Activated naive CD8-positive, alpha-beta T cell treated with anti-CD3 and anti-CD28 coated beads, Interleukin-2, amount 10 ng/mL, durations not matched to agents 7 days and 5 days (primary cell): ENCODE results near the gene CDK15. TPM values are rescaled to one million over a fixed set of nuclear protein-coding genes. Genes with fewer than 3 reads are reported as not detected.
"Not testable (repeated sequence)": the region's sequence is repeated elsewhere in the genome, so short reads cannot be mapped to it uniquely, and the experiment has no call there.

Source experiments
- ATAC-seq: fragments of 150-1000 bp; cut with Tn5 transposase; one replicate; pipeline ENCODE4 v1.10.0; 2021; ENCODE audit warnings: low read depth, moderate library complexity
- POLR2A ChIA-PET: fragments of 350-600 bp; sonication (Branson Sonifier 250); formaldehyde crosslinking; loops from one replicate; lab custom pipeline; 2021; ENCODE audit warnings: antibody characterized with exemption; lab: Charles Lee
- DNase-seq: peaks from one replicate; pipeline ENCODE4 v3.0.0; 2021
- H3K27ac Mint-ChIP-seq: one replicate; pipeline ENCODE4 v1.8.0; 2022; ENCODE audit warnings: mild to moderate bottlenecking, mixed read lengths
- H3K27me3 Mint-ChIP-seq: one replicate; pipeline ENCODE4 v1.8.0; 2022; ENCODE audit warnings: mild to moderate bottlenecking, moderate library complexity, mixed read lengths
- H3K36me3 Mint-ChIP-seq: one replicate; pipeline ENCODE4 v1.8.0; 2021; ENCODE audit warnings: mild to moderate bottlenecking, mixed read lengths
- H3K4me1 Mint-ChIP-seq: one replicate; pipeline ENCODE4 v1.8.0; 2021; ENCODE audit warnings: mixed read lengths
- H3K4me3 Mint-ChIP-seq: one replicate; pipeline ENCODE4 v1.8.0; 2022; ENCODE audit warnings: mild to moderate bottlenecking, moderate library complexity, mixed read lengths
- H3K9me3 Mint-ChIP-seq: one replicate; pipeline ENCODE4 v1.8.0; 2021; ENCODE audit warnings: mixed read lengths
- total RNA-seq, 2 experiments: library from RNA; stranded (reverse); gene quantifications; one replicate each; pipeline ENCODE4 v1.2.3, GENCODE V29; 2021

The CDK15 gene
- total RNA-seq, 2 experiments from 2014 or later = not detected

- H3K9me3 Mint-ChIP-seq = no peaks in the 10 kb centered on the region
- peaks cover 13% of the 10 kb centered on the region for H3K27me3 Mint-ChIP-seq
- H3K4me3 Mint-ChIP-seq = no peak overlapping the region
- POLR2A ChIA-PET = no interaction called here
- no peak overlapping the region for H3K27ac Mint-ChIP-seq
- no peaks in the 10 kb centered on the region for H3K36me3 Mint-ChIP-seq
- H3K4me1 Mint-ChIP-seq = no peaks in the 10 kb centered on the region
- ATAC-seq = no peak
- no peak for DNase-seq
These were observed 10.5 kb upstream of the CDK15 start for GRCh38 chr2:201795607-201796477.

GRCh38 chr2:201796478-201796865 is 9.9 kb upstream of the CDK15 start:
- POLR2A ChIA-PET = no interaction called here
- Mint-ChIP-seq H3K4me3 (no peak overlapping the region), H3K4me1 (no peaks in the 10 kb centered on the region), H3K27ac (no peak overlapping the region), H3K27me3 (peaks cover 13% of the 10 kb centered on the region), H3K9me3 (no peaks in the 10 kb centered on the region), H3K36me3 (no peaks in the 10 kb centered on the region)
- no peak for ATAC-seq
- no peak for DNase-seq

- POLR2A ChIA-PET = no interaction called here
- H3K9me3 Mint-ChIP-seq = no peaks in the 10 kb centered on the region
- peaks cover 15% of the 10 kb centered on the region for H3K27me3 Mint-ChIP-seq
- no peak overlapping the region for H3K27ac Mint-ChIP-seq
- no peak overlapping the region for H3K4me3 Mint-ChIP-seq
- DNase-seq = no peak
- H3K36me3 Mint-ChIP-seq = no peaks in the 10 kb centered on the region
- no peak for ATAC-seq
- H3K4me1 Mint-ChIP-seq = no peaks in the 10 kb centered on the region
These were observed 9.0 kb upstream of the CDK15 start for GRCh38 chr2:201797175-201797840.

GRCh38 chr2:201798252-201798913 is 8.0 kb upstream of the CDK15 start:
- Mint-ChIP-seq H3K4me3 (no peak overlapping the region), H3K36me3 (no peaks in the 10 kb centered on the region), H3K27ac (no peak overlapping the region), H3K4me1 (no peaks in the 10 kb centered on the region), H3K27me3 (peaks cover 17% of the 10 kb centered on the region), H3K9me3 (no peaks in the 10 kb centered on the region)
- ATAC-seq (no peak), DNase-seq (no peak)
- POLR2A ChIA-PET = no interaction called here

GRCh38 chr2:201798914-201799285 is 7.4 kb upstream of the CDK15 start:
- peaks cover 17% of the 10 kb centered on the region for H3K27me3 Mint-ChIP-seq
- H3K36me3 Mint-ChIP-seq, H3K4me3 Mint-ChIP-seq, ATAC-seq, DNase-seq, POLR2A ChIA-PET, H3K27ac Mint-ChIP-seq, H3K9me3 Mint-ChIP-seq, H3K4me1 Mint-ChIP-seq: not testable (repeated sequence)

- no peak overlapping the region for H3K4me3 Mint-ChIP-seq
- POLR2A ChIA-PET = no interaction called here
- H3K9me3 Mint-ChIP-seq = no peaks in the 10 kb centered on the region
- no peak for ATAC-seq
- H3K4me1 Mint-ChIP-seq = no peaks in the 10 kb centered on the region
- no peak overlapping the region for H3K27ac Mint-ChIP-seq
- H3K36me3 Mint-ChIP-seq = no peaks in the 10 kb centered on the region
- no peak for DNase-seq
- H3K27me3 Mint-ChIP-seq = peaks cover 16% of the 10 kb centered on the region
These were observed 1.2 kb downstream of the CDK15 start for GRCh38 chr2:201807452-201807999.

GRCh38 chr2:201808027-201808426 is 1.7 kb downstream of the CDK15 start:
- no peak for DNase-seq
- no peaks in the 10 kb centered on the region for H3K4me1 Mint-ChIP-seq
- no peak for ATAC-seq
- no peak overlapping the region for H3K27ac Mint-ChIP-seq
- no peak overlapping the region for H3K4me3 Mint-ChIP-seq
- no peaks in the 10 kb centered on the region for H3K36me3 Mint-ChIP-seq
- POLR2A ChIA-PET = no interaction called here
- H3K27me3 Mint-ChIP-seq = peaks cover 18% of the 10 kb centered on the region
- H3K9me3 Mint-ChIP-seq = no peaks in the 10 kb centered on the region

GRCh38 chr2:201809633-201810032 is 3.3 kb downstream of the CDK15 start:
- POLR2A ChIA-PET = no interaction called here
- Mint-ChIP-seq H3K4me1 (no peaks in the 10 kb centered on the region), H3K27me3 (peaks cover 23% of the 10 kb centered on the region), H3K4me3 (no peak overlapping the region), H3K9me3 (no peaks in the 10 kb centered on the region), H3K27ac (no peak overlapping the region), H3K36me3 (no peaks in the 10 kb centered on the region)
- DNase-seq (no peak), ATAC-seq (no peak)

GRCh38 chr2:201810604-201811003 is 4.3 kb downstream of the CDK15 start:
- H3K4me3 Mint-ChIP-seq, POLR2A ChIA-PET, H3K36me3 Mint-ChIP-seq, H3K27ac Mint-ChIP-seq, H3K9me3 Mint-ChIP-seq, DNase-seq, ATAC-seq, H3K4me1 Mint-ChIP-seq: not testable (repeated sequence)
- H3K27me3 Mint-ChIP-seq = peaks cover 23% of the 10 kb centered on the region

GRCh38 chr2:201813996-201814760 is 7.8 kb downstream of the CDK15 start:
- ATAC-seq (no peak), DNase-seq (no peak)
- no peaks in the 10 kb centered on the region for H3K4me1 Mint-ChIP-seq
- no peaks in the 10 kb centered on the region for H3K9me3 Mint-ChIP-seq
- peaks cover 1% of the 10 kb centered on the region for H3K36me3 Mint-ChIP-seq
- POLR2A ChIA-PET = no interaction called here
- H3K4me3 Mint-ChIP-seq = no peak overlapping the region
- H3K27me3 Mint-ChIP-seq = peaks cover 13% of the 10 kb centered on the region
- H3K27ac Mint-ChIP-seq = no peak overlapping the region

- no peak overlapping the region for H3K27ac Mint-ChIP-seq
- POLR2A ChIA-PET = no interaction called here
These were observed 10.6 kb downstream of the CDK15 start for GRCh38 chr2:201816657-201817575.

GRCh38 chr2:201820383-201821007 is 14.2 kb downstream of the CDK15 start:
- POLR2A ChIA-PET = no interaction called here
- no peak overlapping the region for H3K27ac Mint-ChIP-seq
- no peaks in the 10 kb centered on the region for H3K4me1 Mint-ChIP-seq
- H3K36me3 Mint-ChIP-seq = peaks cover 1% of the 10 kb centered on the region
- ATAC-seq (no peak), DNase-seq (no peak)
- no peaks in the 10 kb centered on the region for H3K9me3 Mint-ChIP-seq
- H3K27me3 Mint-ChIP-seq = peaks cover 13% of the 10 kb centered on the region
- H3K4me3 Mint-ChIP-seq = no peak overlapping the region

More at GRCh38 chr2:201816657-201817575, 10.6 kb downstream of the CDK15 start:
- ATAC-seq (no peak), DNase-seq (no peak)
- no peaks in the 10 kb centered on the region for H3K9me3 Mint-ChIP-seq
- no peak overlapping the region for H3K4me3 Mint-ChIP-seq
- H3K4me1 Mint-ChIP-seq = no peaks in the 10 kb centered on the region
- H3K27me3 Mint-ChIP-seq = peaks cover 16% of the 10 kb centered on the region
- peaks cover 1% of the 10 kb centered on the region for H3K36me3 Mint-ChIP-seq
